ENCODE measurements around the gene FBXO21.

DNA sequence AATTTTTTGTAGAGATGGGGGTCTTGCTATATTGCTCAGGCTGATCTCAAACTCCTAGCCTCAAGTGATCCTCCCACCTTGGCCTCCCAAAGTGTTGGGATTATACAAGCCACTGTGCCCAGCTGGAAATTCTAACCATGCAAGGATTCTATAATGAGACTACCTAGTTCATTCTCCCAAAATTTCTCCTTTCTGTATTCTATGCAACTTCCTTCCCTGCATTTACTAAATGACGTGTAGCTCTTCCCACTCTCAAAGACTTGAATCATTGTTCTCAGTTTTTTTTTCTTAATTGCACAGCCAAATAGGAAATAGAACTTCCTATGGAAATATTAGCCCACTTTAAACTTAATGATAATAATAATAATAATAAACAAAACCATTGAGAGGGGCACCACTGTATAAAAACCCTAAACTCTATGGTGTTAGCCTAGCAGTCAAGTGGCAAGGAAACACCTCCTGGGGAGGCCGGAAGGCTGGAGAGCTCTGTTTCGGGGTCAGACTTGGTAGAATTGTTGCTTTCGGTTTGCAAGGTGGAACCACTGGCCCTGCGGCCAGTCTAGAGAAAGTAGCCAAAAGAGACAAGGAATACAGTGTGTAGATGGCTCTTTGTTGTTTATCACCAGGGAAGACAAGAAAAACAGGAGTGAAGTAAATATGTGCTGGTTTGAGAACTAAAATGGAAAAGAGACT lies 51.1 kb downstream of the FBXO21 start:
- TF ChIP-seq, protein P1, sequence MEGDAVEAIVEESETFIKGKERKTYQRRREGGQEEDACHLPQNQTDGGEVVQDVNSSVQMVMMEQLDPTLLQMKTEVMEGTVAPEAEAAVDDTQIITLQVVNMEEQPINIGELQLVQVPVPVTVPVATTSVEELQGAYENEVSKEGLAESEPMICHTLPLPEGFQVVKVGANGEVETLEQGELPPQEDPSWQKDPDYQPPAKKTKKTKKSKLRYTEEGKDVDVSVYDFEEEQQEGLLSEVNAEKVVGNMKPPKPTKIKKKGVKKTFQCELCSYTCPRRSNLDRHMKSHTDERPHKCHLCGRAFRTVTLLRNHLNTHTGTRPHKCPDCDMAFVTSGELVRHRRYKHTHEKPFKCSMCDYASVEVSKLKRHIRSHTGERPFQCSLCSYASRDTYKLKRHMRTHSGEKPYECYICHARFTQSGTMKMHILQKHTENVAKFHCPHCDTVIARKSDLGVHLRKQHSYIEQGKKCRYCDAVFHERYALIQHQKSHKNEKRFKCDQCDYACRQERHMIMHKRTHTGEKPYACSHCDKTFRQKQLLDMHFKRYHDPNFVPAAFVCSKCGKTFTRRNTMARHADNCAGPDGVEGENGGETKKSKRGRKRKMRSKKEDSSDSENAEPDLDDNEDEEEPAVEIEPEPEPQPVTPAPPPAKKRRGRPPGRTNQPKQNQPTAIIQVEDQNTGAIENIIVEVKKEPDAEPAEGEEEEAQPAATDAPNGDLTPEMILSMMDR (IDR thresholded peaks at IDR 0.05), result no peak
- TF ChIP-seq POLR2A (IDR thresholded peaks at IDR 0.05), result no peak
